Breast epithelium (tissue), 4 donors: ENCODE measurements around the gene FOXL2. TPM values are rescaled to one million over a fixed set of nuclear protein-coding genes. Genes with fewer than 3 reads are reported as not detected.
A peak's percentile ranks its signal among the peaks of the same experiment; 100 is the strongest.

ENCODE experiments used
- DNase-seq, 2 donors: peaks; one replicate each; pipeline ENCODE4 v3.0.0-alpha.2; 2019; ENCODE audit warnings: low spot score in 2 of 2
- H3K27ac ChIP-seq, 2 donors: fragments of 200-600 bp; sonication (generic) in 1 of 2; one replicate each; pipeline ENCODE4 v1.5.1; 2016 to 2019; ENCODE audit warnings: mild to moderate bottlenecking in 1 of 2
- H3K27me3 ChIP-seq, 2 donors: fragments of 200-600 bp; sonication (generic) in 1 of 2; one replicate each; pipeline versions ENCODE4 v1.5.1 to v1.6.0; 2017 to 2019; ENCODE audit warnings: control low read depth in 1 of 2, mild to moderate bottlenecking in 1 of 2
- H3K36me3 ChIP-seq: fragments of 200-600 bp; one replicate; pipeline ENCODE4 v1.5.1; 2019
- H3K4me1 ChIP-seq, 2 donors: fragments of 200-600 bp; sonication (generic); one replicate each; pipeline ENCODE4 v1.5.1; 2016 to 2019; ENCODE audit warnings: control low read depth in 1 of 2
- H3K4me3 ChIP-seq, 3 donors: fragments of 200-600 bp; sonication (generic); 1 replicate in 2 of 3; 2 replicates in 1 of 3; pipeline ENCODE4 v1.5.1; 2016 to 2019; ENCODE audit warnings: mild to moderate bottlenecking in 3 of 3, moderate library complexity in 2 of 3
- H3K9me3 ChIP-seq, 2 donors: fragments of 200-600 bp; sonication (generic) in 1 of 2; one replicate each; pipeline ENCODE4 v1.5.1; 2016 to 2019; ENCODE audit warnings: control low read depth in 1 of 2
- CTCF ChIP-seq, 3 donors: fragments of 450-650 bp; IDR thresholded peaks; one replicate each; pipeline ENCODE4 v1.5.1; 2016 to 2017; ENCODE audit warnings: antibody characterized with exemption in 3 of 3, mild to moderate bottlenecking in 3 of 3, moderate library complexity in 3 of 3
- POLR2A ChIP-seq: fragments of 450-650 bp; IDR thresholded peaks from one replicate; pipeline ENCODE4 v1.6.1; 2016; ENCODE audit warnings: antibody characterized with exemption, mild to moderate bottlenecking, moderate library complexity
- POLR2AphosphoS5 ChIP-seq, 3 donors: sonication (generic); formaldehyde crosslinking; IDR thresholded peaks; one replicate each; pipeline ENCODE4 v1.6.1; 2017; ENCODE audit warnings: antibody characterized with exemption in 3 of 3
- intact Hi-C: fragments of 100-400 bp; cut with DNase I; formaldehyde crosslinking; loops from one replicate; pipeline ENCODE4 v1.15.1; 2023; ENCODE audit warnings: low total_unique reads
- total RNA-seq, 3 donors: library from RNA; depleted of rRNA; stranded (reverse); fragments of >200 nt; gene quantifications; one replicate each; pipeline ENCODE4 v1.1.0, GENCODE V29; 2016

FOXL2 gene
- total RNA-seq, 3 donors from 2014 or later = 0.33 TPM; not detected in 2

DNA sequence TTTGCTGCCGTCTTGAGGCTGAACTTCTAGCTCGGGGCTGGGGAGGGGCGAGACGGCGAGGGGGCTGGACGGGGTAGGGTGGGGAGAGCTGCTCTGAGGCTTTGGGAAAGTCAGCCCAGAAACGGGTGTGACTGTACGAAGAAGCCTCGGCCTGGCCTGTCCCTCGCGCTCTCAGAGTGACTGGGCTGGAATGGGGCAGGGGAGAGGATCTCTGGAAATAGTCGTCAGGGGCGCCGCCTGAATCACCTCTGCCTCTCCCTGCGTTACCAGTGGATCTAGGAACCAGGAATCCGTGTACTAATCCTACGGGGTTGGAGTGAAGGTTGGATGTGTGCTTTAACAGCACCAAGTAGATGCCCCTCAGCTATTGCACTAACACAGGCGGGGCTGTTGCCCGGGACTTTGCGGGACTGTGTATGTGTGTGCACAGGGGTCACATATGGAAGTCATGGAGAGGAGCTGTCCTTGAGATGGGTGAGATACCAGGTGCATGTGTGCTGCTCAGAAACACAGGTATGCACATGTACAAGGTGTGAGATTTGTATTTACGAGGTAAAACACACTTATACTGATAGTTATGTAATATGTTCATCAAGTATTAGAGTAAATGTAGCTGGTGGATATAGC is 671 bp upstream of the FOXL2 start:
- peak overlapping the region in 2 of 3 donors; percentile 38 to 63 for H3K4me3 ChIP-seq
- H3K9me3 ChIP-seq = no peaks in the 10 kb centered on the region
- no peak for DNase-seq
- no peak for TF ChIP-seq POLR2A
- no peak for TF ChIP-seq POLR2AphosphoS5 (IDR thresholded peaks at IDR 0.05)
- no peak for TF ChIP-seq CTCF (IDR thresholded peaks at IDR 0.05)
- no peak overlapping the region for H3K27ac ChIP-seq
- H3K27me3 ChIP-seq = peaks cover 2 to 84% of the 10 kb centered on the region in 2 donors
- intact Hi-C loops = loop anchor here (10.0 kb wide), 1 partner anchor 377 kb away; no protein-coding TSS in a partner anchor
- peaks cover 4 to 15% of the 10 kb centered on the region in 2 donors for H3K4me1 ChIP-seq
- H3K36me3 ChIP-seq = no peaks in the 10 kb centered on the region

- Histone ChIP-seq H3K27me3 (peaks cover 2 to 97% of the 10 kb centered on the region in 2 donors), H3K9me3 (no peaks in the 10 kb centered on the region), H3K4me3 (peak overlapping the region; percentile 38 to 63 (median 44)), H3K27ac (no peak overlapping the region), H3K36me3 (no peaks in the 10 kb centered on the region), H3K4me1 (peaks cover 4 to 15% of the 10 kb centered on the region in 2 donors)
- TF ChIP-seq POLR2A (no peak), CTCF (IDR thresholded peaks at IDR 0.05) (no peak), POLR2AphosphoS5 (IDR thresholded peaks at IDR 0.05) (no peak)
- DNase-seq = no peak
- intact Hi-C loops = loop anchor here (10.0 kb wide), 1 partner anchor 379 kb away; no protein-coding TSS in a partner anchor
These were observed 951 bp downstream of the FOXL2 start for GRCh38 chr3:138945709-138946662.

DNA sequence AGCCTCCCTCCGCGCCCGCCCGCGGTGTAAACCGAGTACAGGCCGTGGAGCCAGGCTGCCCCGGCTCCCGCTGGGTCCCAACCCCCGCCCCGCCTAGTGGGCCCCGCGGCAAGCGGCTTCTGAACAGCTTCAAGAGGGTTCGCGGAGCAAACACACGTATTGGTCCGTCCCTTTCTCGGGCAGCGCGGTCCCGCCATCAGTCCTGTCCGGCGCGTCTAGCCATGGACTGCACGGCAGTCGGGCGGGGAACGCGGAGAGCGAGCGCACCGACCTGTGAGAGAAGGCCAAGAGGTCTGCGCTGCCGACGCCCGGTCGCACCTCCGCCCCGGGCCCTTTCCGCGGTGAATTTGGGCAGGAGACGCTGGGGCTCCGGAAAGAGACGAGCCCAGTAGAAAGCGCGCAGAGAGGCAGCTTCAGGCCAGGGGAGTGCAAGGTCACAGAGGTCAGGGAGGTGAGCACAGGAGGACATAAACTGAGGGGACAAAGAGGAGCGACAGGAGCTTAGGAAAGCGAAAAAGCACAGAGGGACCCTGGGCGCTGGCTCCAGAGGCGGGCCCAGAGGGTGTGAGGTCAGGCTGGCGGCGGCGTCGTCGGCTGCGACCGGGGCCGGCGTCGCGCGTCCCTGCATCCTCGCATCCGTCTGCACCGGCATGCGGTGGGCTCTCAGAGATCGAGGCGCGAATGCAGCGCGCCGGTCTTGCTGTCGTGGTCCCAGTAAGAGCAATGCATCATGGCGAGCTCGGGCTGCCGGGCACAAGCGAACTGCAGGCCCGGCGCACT is 1.8 kb downstream of the FOXL2 start:
- Histone ChIP-seq H3K27me3 (peaks cover 3 to 97% of the 10 kb centered on the region in 2 donors), H3K4me3 (peak overlapping the region in 2 of 3 donors; percentile 44 to 63), H3K27ac (no peak overlapping the region), H3K36me3 (no peaks in the 10 kb centered on the region), H3K4me1 (peaks cover 3 to 15% of the 10 kb centered on the region in 2 donors), H3K9me3 (no peaks in the 10 kb centered on the region)
- TF ChIP-seq POLR2A (no peak), CTCF (IDR thresholded peaks at IDR 0.05) (no peak), POLR2AphosphoS5 (IDR thresholded peaks at IDR 0.05) (no peak)
- no peak for DNase-seq
- intact Hi-C loops = loop anchor here (10.0 kb wide), 1 partner anchor 380 kb away; no protein-coding TSS in a partner anchor

DNA sequence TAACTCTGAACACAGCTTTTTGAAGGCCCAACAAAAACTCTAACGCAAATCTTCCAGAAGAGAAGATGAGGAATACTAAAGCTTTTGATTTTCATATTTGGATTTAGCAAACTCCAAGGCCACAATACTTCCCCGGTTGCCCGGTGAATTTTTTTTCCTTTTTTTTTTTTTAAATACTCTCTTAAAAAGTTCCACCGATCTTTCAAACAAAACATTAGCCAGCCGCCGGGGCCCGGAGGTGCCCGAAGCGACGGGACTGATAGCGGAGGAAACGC is 2.3 kb downstream of the FOXL2 start:
- no peaks in the 10 kb centered on the region for H3K36me3 ChIP-seq
- no peaks in the 10 kb centered on the region for H3K9me3 ChIP-seq
- DNase-seq = no peak
- intact Hi-C loops = loop anchor here (10.0 kb wide), 1 partner anchor 380 kb away; no protein-coding TSS in a partner anchor
- H3K27ac ChIP-seq = no peak overlapping the region
- H3K27me3 ChIP-seq = peaks cover 6 to 97% of the 10 kb centered on the region in 2 donors
- peaks cover 0 to 10% of the 10 kb centered on the region in 2 donors for H3K4me1 ChIP-seq
- TF ChIP-seq POLR2AphosphoS5 (IDR thresholded peaks at IDR 0.05) = no peak
- TF ChIP-seq POLR2A = no peak
- no peak for TF ChIP-seq CTCF (IDR thresholded peaks at IDR 0.05)
- peak overlapping the region in 2 of 3 donors; percentile 44 to 63 for H3K4me3 ChIP-seq
